Activated naive CD8-positive, alpha-beta T cell treated with anti-CD3 and anti-CD28 coated beads for 36 hours (primary cell): Measurements from ENCODE around the gene NPIPB8. TPM values are rescaled to one million over a fixed set of nuclear protein-coding genes. Genes with fewer than 3 reads are reported as not detected.
"Not testable (repeated sequence)": the region's sequence is repeated elsewhere in the genome, so short reads cannot be mapped to it uniquely, and the experiment has no call there.

ENCODE experiments used
- DNase-seq: peaks from one replicate; pipeline ENCODE4 v3.0.0; 2021
- H3K27ac Mint-ChIP-seq: one replicate; pipeline ENCODE4 v1.8.0; 2022; ENCODE audit warnings: mild to moderate bottlenecking, moderate library complexity, mixed read lengths
- H3K27me3 Mint-ChIP-seq: one replicate; pipeline ENCODE4 v1.8.0; 2022; ENCODE audit warnings: mild to moderate bottlenecking, mixed read lengths
- H3K36me3 Mint-ChIP-seq: one replicate; pipeline ENCODE4 v1.8.0; 2021; ENCODE audit warnings: mild to moderate bottlenecking, mixed read lengths
- H3K4me1 Mint-ChIP-seq: one replicate; pipeline ENCODE4 v1.8.0; 2021; ENCODE audit warnings: mixed read lengths
- H3K4me3 Mint-ChIP-seq: one replicate; pipeline ENCODE4 v1.8.0; 2022; ENCODE audit warnings: mild to moderate bottlenecking, moderate library complexity, mixed read lengths
- H3K9me3 Mint-ChIP-seq: one replicate; pipeline ENCODE4 v1.8.0; 2022; ENCODE audit warnings: mixed read lengths
- total RNA-seq, 2 experiments: library from RNA; stranded (reverse); gene quantifications; one replicate each; pipeline ENCODE4 v1.2.3, GENCODE V29; 2021

NPIPB8 gene
- total RNA-seq, 2 experiments from 2014 or later: 0.39 TPM; not detected in 1

DNA sequence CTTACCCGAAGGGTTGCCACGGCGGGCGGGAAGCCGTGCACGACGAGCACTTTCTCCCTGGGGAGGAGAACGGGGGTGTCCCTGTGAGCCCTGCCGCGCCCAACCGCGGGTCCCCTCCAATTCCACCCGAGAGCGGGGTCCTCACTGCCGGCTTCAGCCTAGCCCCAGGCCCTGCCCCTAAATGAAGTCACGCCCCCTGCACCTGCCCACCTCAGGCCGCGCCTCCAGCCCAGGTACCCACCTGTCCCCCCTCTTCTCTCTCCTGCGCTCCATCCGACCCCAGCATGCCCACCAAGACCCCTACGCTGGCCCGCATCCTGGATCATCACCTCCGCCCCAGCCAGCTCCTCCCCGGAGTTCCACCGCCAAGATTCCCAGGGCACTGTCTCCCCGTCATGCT lies 24.0 kb upstream of the NPIPB8 start:
- H3K27me3 Mint-ChIP-seq, H3K4me3 Mint-ChIP-seq, DNase-seq, H3K27ac Mint-ChIP-seq, H3K9me3 Mint-ChIP-seq: not testable (repeated sequence)
- Mint-ChIP-seq H3K4me1 (peaks cover 17% of the 10 kb centered on the region), H3K36me3 (peaks cover 11% of the 10 kb centered on the region)

DNA sequence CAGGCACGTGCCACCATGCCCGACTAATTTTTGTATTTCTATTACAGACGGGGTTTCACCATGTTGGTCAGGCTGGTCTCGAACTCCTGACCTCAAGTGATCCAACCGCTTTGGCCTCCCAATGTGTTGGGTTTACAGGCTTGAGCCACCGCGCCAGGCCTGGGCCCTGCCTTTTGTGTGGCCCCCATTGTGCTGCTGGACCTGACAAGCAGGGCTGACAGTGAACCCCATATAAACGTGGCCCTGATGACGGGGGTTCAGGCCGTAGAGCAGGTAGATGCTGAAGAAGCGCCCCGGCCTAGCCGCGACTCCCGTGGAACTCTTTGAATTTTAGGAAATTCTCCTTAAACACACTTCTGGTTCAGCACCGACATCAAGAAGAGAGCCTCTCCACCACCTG lies 23.3 kb upstream of the NPIPB8 start:
- H3K4me1 Mint-ChIP-seq: peaks cover 15% of the 10 kb centered on the region
- not testable (repeated sequence) for H3K27ac Mint-ChIP-seq, H3K9me3 Mint-ChIP-seq, H3K4me3 Mint-ChIP-seq, H3K27me3 Mint-ChIP-seq, DNase-seq
- peaks cover 11% of the 10 kb centered on the region for H3K36me3 Mint-ChIP-seq

DNA sequence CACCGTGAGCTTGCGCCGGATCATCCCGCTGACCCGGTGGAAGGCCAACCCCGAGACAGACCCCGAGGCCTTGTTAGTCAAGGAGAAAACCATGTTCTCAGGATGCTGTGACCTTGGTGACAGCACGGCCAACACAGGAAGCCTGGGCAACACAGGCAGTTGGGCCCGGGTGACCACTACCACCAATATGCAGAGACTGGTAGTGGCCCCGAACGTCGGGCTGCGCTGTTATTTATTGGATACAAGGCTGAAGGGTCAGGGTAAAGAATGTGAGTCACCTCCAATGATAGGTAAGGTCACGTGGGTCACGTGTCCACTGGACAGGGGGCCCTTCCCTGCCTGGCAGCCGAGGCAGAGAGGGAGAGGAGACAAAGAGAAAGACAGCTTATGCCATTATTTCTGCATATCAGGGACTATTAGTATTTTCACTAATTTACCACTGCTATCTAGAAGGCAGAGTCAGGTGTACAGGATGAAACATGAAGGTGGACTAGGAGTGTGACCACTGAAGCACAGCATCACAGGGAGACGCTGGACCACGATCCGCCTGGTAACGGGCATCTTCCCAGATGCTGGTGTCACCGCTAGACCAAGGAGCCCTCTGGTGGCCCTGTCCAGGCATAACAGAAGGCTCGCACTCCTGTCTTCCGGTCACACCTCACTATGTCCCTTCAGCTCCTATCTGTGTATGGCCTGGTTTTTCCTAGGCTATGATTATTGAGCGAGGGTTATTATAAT lies 22.2 kb upstream of the NPIPB8 start:
- not testable (repeated sequence) for H3K27me3 Mint-ChIP-seq, H3K4me1 Mint-ChIP-seq, H3K36me3 Mint-ChIP-seq, H3K9me3 Mint-ChIP-seq, H3K4me3 Mint-ChIP-seq
- peak overlapping the region; percentile 69 for H3K27ac Mint-ChIP-seq
- peak; percentile 22 for DNase-seq

DNA sequence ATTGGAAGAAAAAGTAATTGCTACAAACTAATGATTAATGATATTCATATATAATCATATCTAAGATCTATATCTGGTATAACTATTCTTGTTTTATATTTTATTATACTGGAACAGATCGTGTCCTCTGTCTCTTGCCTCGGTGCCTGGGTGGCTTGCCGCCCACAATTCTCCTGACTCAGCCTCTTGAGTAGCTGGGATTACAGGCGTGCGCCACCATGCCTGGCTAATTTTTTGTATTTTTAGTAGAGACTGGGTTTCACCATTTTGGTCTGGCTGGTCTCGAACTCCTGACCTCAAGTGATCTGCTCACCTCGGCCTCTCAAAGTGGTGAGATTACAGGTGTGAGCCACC lies 21.7 kb upstream of the NPIPB8 start:
- not testable (repeated sequence) for DNase-seq, H3K4me3 Mint-ChIP-seq, H3K27ac Mint-ChIP-seq, H3K9me3 Mint-ChIP-seq, H3K27me3 Mint-ChIP-seq, H3K4me1 Mint-ChIP-seq, H3K36me3 Mint-ChIP-seq

DNA sequence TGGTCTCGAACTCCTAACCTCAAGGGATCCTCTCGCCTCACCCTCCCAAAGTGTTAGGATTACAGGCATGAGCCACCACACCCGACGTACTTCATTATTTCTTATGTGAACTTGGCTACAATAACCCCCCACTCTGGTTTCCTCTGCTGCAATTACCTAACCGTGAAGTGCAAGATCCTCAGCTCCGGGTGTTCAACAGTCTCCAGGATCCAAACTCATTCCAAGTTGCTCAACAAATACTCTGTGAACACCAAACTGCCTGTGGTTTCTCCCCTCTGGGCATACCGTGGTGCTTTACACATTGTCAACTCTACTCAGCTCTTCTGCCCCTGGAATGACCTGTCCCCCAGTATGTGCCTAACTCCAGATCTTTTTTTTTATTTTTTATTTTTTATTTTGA lies 21.2 kb upstream of the NPIPB8 start:
- peaks cover 5% of the 10 kb centered on the region for H3K4me1 Mint-ChIP-seq
- H3K4me3 Mint-ChIP-seq: no peak overlapping the region
- DNase-seq: no peak
- H3K27ac Mint-ChIP-seq: no peak overlapping the region
- no peaks in the 10 kb centered on the region for H3K27me3 Mint-ChIP-seq
- H3K36me3 Mint-ChIP-seq: peaks cover 7% of the 10 kb centered on the region
- no peaks in the 10 kb centered on the region for H3K9me3 Mint-ChIP-seq

DNA sequence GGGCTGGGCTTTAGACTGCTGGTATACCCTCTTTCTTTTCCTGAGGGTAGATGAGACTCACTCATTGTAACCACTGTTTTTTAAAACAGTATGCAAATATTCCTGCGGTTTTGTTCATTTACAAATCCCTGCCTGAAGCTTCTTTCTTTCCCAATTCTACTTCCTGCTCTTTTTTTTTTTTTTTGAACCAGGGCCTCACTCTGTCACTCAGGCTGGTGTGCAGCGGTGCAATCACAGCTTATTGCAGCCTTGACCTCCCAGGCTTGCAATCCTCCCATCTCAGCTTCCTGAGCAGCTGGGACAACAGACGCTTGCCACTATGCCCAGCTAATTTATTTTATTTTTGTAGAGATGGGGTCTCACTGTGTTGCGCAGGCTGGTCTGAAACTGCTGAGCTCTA lies 20.0 kb upstream of the NPIPB8 start:
- DNase-seq: no peak
- peaks cover 12% of the 10 kb centered on the region for H3K36me3 Mint-ChIP-seq
- H3K4me3 Mint-ChIP-seq: no peak overlapping the region
- H3K9me3 Mint-ChIP-seq: no peaks in the 10 kb centered on the region
- H3K27me3 Mint-ChIP-seq: no peaks in the 10 kb centered on the region
- no peak overlapping the region for H3K27ac Mint-ChIP-seq
- peaks cover 12% of the 10 kb centered on the region for H3K4me1 Mint-ChIP-seq

DNA sequence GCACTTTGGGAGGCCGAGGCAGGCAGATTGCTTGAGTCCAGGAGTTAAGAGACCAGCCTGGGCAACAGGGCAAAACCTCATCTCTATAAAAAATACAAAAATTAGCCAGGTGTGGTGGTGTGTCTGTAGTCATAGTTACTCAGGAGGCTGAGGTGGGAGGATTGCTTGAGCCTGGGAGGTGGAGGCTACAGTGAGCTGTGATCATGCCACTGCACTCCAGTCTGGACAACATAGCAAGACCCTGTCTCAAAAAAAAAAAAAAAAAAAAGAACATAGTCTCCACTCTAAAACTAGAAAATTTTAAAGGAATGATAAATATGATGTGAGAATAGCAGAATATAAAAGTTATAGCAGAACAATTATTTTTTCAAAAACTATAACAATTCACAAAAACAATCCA lies 17.5 kb upstream of the NPIPB8 start:
- peaks cover 15% of the 10 kb centered on the region for H3K4me1 Mint-ChIP-seq
- H3K36me3 Mint-ChIP-seq: peaks cover 12% of the 10 kb centered on the region
- not testable (repeated sequence) for DNase-seq, H3K9me3 Mint-ChIP-seq, H3K4me3 Mint-ChIP-seq, H3K27me3 Mint-ChIP-seq, H3K27ac Mint-ChIP-seq

DNA sequence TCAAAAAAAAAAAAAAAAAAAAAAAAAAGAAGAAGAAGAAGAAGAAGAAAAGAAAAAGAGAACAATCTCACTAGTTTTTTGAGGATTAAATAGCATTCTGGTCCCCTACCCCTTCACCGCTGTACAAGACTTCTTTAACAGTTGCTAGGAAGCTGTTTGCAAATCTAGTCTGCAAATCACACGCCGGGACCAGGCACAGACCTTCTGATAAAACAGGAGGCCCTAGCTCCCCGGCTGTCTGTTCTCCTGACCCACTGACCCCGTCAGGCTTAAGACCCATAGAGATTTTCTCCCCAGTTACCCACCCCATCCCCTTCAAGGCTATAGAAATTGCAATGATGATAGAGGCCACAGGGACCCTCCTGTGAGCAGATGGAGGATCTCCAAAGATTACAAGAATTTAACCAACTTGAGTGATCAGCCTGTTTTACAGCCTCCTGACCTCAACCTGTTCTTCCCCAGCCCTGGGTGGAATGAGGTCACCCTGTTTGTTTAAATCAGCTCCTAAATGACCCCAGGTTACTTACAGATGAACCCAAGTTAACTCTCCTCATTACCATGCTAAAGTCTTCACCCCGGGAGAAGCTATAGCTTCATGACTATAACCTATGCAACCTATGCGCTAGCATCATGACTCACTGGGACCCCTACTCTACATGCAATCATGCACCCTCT lies 16.2 kb upstream of the NPIPB8 start:
- Mint-ChIP-seq H3K27me3 (no peaks in the 10 kb centered on the region), H3K9me3 (no peaks in the 10 kb centered on the region), H3K27ac (peak overlapping the region; percentile 35), H3K4me1 (peaks cover 15% of the 10 kb centered on the region), H3K4me3 (peak overlapping the region; percentile 87), H3K36me3 (peaks cover 11% of the 10 kb centered on the region)
- DNase-seq: no peak

DNA sequence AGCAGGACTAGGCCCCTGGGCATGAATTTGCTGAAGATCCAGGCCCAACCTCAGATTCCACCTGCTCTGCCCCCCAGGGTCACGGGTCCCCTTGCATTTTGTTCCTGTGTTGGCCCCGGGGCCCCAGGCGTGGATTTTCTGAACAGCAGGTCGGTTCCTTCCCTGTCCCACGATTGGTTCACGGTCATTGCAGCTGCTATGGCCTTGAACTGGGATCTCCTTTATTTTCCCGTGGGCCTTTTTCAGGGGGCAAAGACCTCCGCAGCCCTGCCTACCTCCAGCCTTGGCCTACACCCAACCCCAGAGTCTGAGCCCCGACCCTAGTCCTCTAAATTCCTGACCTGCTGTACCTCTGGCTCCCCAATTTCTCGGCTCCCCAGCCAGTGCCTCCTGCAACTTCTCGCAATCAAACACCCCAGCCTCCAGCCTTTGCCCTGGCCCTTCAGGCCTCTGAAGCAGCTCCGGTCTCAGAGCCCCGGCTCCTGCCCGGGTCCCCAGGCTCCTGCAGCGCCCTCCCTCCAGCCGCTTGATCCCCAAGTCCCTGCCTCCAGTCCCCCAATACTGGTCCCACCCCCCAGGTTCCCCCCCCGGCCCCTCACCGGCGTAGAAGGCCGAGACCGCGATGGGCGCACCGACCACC lies 15.2 kb upstream of the NPIPB8 start:
- H3K36me3 Mint-ChIP-seq, H3K27me3 Mint-ChIP-seq, H3K9me3 Mint-ChIP-seq, DNase-seq: not testable (repeated sequence)
- Mint-ChIP-seq H3K4me3 (peak overlapping the region; percentile 87), H3K27ac (peak overlapping the region; percentile 52), H3K4me1 (peaks cover 13% of the 10 kb centered on the region)

DNA sequence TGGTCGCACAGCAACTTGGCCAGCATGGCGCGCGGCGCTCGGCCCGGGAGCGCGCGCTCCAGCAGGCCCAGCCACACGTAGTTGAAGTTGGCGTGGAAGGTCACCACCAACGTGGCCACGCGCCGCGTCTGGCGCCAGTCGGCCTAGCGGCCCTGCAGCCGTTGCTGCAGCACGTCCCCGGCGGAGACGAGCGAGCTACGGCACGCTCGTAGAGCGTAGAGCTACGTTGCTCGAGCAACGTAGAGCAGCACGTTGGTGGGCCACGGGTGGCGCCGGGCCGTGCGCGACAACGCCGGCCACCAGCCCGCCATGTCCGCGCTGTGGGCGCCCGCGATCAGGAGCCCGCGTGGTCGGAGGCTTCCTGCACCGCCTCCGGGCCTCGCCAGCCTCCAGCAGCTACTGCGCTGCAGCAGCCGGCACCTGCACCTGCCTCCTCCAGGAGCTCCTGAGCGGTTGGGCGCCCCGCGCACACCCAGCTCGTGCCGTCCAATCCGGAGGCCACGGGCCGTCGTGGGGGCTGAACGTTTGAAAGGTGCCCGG lies 14.6 kb upstream of the NPIPB8 start:
- Mint-ChIP-seq H3K27ac (peak overlapping the region; percentile 56), H3K4me3 (peak overlapping the region; percentile 87), H3K9me3 (no peaks in the 10 kb centered on the region), H3K4me1 (peaks cover 13% of the 10 kb centered on the region), H3K36me3 (peaks cover 8% of the 10 kb centered on the region), H3K27me3 (no peaks in the 10 kb centered on the region)
- peak; percentile 83 for DNase-seq

DNA sequence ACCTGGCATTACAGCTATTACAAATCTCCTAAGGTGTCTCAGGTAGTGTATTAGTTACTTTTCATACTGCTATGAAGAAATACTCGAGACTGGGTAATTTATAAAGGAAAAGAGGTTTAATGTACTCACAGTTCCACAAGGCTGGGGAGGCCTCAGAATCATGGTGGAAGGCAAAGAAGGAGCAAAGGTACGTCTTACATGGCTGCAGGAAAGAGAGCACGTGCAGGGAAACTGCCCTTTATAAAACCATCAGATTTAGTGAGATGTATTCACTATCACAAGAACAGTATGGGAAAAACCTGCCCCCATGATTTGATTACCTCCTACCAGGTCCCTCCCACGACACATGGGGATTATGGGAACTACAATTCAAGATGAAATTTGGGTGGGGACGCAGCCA lies 7.0 kb upstream of the NPIPB8 start:
- H3K27ac Mint-ChIP-seq, H3K4me3 Mint-ChIP-seq, DNase-seq, H3K9me3 Mint-ChIP-seq, H3K27me3 Mint-ChIP-seq, H3K4me1 Mint-ChIP-seq, H3K36me3 Mint-ChIP-seq: not testable (repeated sequence)

DNA sequence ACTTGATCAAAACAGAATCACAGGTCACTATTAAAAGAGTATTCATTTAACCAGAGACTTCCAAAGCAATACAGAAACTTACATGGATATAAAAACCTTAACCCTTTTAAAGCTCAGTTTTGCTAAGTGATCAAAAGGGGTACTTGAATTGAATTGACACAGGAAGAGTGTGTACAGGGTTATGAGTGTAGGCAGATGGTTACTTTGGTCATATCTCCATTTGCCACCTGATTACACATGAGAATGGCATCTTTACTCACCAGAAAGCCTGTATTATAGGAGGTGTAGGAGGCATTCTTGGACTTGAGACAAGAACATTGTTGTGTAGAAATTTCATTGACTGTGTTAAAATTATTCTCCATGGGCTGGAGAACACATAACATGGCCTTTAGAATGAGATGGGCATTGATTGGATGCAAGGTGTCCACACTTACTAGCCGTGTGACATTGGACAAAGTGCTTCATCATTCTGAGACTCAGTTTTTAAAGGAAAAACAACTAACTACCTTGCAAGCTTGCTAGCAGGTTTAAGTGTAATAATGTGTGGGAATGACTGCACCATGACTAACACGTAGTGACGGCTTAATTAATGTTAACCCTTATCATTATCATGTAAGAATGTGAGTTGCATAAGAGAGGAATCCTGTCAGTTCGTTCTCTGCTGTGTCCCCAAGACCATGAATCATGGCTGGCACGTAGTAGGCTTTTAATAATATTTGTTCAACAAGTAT lies 1.6 kb upstream of the NPIPB8 start:
- not testable (repeated sequence) for DNase-seq, H3K36me3 Mint-ChIP-seq, H3K4me1 Mint-ChIP-seq, H3K27ac Mint-ChIP-seq, H3K9me3 Mint-ChIP-seq, H3K27me3 Mint-ChIP-seq, H3K4me3 Mint-ChIP-seq

DNA sequence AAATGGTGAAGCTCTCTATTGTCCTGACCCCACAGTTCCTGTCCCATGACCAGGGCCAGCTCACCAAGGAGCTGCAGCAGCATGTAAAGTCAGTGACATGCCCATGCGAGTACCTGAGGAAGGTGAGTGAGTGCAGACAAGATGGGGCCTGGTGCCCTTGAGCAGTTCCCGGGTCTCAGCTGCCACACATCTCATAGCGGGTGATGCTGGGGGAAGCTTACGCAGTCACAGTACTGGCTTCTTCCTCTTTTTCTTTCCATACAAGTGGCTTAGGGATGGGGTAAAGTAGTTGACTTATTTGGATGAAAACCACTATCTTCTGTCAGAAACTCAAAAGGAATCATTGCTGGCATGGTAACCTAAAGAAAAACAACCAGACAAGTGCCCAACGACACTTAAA lies 494 bp downstream of the NPIPB8 start:
- not testable (repeated sequence) for H3K9me3 Mint-ChIP-seq, H3K27ac Mint-ChIP-seq, H3K4me3 Mint-ChIP-seq, H3K4me1 Mint-ChIP-seq, H3K27me3 Mint-ChIP-seq, H3K36me3 Mint-ChIP-seq, DNase-seq

DNA sequence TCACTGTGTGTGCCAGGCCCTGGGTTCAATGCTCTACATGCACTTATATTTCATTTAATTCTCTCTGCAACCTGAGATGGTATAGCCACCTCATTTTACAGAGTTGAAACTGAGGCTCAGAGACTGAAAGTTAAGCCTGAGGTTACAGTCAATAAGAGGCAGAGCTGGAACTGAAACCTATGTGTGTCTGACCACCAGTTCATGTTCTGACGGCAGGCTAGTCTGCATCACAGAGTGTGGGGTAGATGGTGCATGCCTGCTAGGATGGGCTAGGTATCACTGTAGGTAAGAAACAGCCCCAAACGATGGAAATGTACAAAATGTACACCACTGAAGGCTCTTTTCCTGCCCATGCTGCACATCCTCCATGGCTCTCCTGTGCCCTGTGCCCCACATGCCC lies 2.1 kb downstream of the NPIPB8 start:
- not testable (repeated sequence) for H3K27me3 Mint-ChIP-seq, H3K36me3 Mint-ChIP-seq, H3K4me1 Mint-ChIP-seq, H3K4me3 Mint-ChIP-seq, DNase-seq, H3K27ac Mint-ChIP-seq, H3K9me3 Mint-ChIP-seq

DNA sequence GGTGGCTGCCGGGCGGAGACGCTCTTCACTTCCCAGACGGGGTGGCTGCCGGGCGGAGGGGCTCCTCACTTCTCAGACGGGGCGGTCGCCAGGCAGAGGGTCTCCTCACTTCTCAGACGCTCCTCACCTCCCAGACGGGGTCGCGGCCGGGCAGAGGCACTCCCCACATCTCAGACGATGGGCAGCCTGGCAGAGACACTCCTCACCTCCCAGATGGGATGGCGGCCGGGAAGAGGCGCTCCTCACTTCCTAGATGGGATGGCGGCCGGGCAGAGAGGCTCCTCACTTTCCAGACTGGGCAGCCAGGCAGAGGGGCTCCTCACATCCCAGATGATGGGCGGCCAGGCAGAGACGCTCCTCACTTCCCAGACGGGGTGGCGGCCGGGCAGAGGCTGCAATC lies 28.4 kb downstream of the NPIPB8 start:
- not testable (repeated sequence) for H3K9me3 Mint-ChIP-seq, H3K36me3 Mint-ChIP-seq, H3K27me3 Mint-ChIP-seq, DNase-seq, H3K27ac Mint-ChIP-seq, H3K4me1 Mint-ChIP-seq, H3K4me3 Mint-ChIP-seq
